IMR-90 (cell line): Measurements from ENCODE around the gene NATD1. TPM values are rescaled to one million over a fixed set of nuclear protein-coding genes. Genes with fewer than 3 reads are reported as not detected.

Experiments used
- ATAC-seq: fragments of 200-7000 bp; cut with Tn5 transposase; 2 replicates; pipeline ENCODE4 v1.9.1; 2020; ENCODE audit warnings: low read depth, mild to moderate bottlenecking, moderate library complexity
- BruUV-seq: library from RNA; stranded (reverse); fragments of 400-500 nt; replicated peaks from 2 replicates; lab custom pipeline; 2021; lab: Mats Ljungman, UMichigan
- CTCF ChIA-PET: fragments of 300-600 bp; formaldehyde crosslinking; extraction: SDS; loops from one replicate; lab custom pipeline; 2021; ENCODE audit warnings: antibody characterized with exemption; lab: Yijun Ruan, JAX
- POLR2A ChIA-PET: fragments of 300-600 bp; sonication (Branson Sonifier 250); formaldehyde crosslinking; loops from one replicate; lab custom pipeline; 2022; ENCODE audit warnings: antibody characterized with exemption; ENCODE audit not compliant: unreplicated experiment; lab: Charles Lee
- DNase-seq: peaks from one replicate; pipeline ENCODE4 v3.0.0; 2013
- H2AFZ ChIP-seq: replicated peaks from 2 replicates; pipeline ENCODE3; 2013; ENCODE audit warnings: low read length, mild to moderate bottlenecking; ENCODE audit not compliant: poor library complexity
- H2AK5ac ChIP-seq: 2 replicates; pipeline ENCODE4 v1.6.1; 2013; ENCODE audit warnings: low read depth, low read length, inconsistent platforms
- H2AK9ac ChIP-seq: replicated peaks from 2 replicates; pipeline ENCODE3; 2013; ENCODE audit warnings: mild to moderate bottlenecking, low read depth, low read length, moderate library complexity; ENCODE audit not compliant: poor library complexity
- H2BK120ac ChIP-seq: 2 replicates; pipeline ENCODE4 v1.6.1; 2013; ENCODE audit warnings: low read depth, low read length, inconsistent platforms
- H2BK15ac ChIP-seq: 3 replicates; pipeline ENCODE4 v1.6.1; 2013; ENCODE audit warnings: low read depth, low read length, inconsistent platforms
- H2BK20ac ChIP-seq: 2 replicates; pipeline ENCODE4 v1.6.1; 2013; ENCODE audit warnings: low read depth, mild to moderate bottlenecking, inconsistent platforms, low read length, moderate library complexity
- H2BK5ac ChIP-seq: 2 replicates; pipeline ENCODE4 v1.6.1; 2013; ENCODE audit warnings: mild to moderate bottlenecking, low read depth, low read length, inconsistent platforms; ENCODE audit not compliant: poor library complexity, severe bottlenecking
- H3K14ac ChIP-seq: replicated peaks from 2 replicates; pipeline ENCODE4 v1.6.1; 2013; ENCODE audit warnings: low read depth, low read length, inconsistent platforms
- H3K18ac ChIP-seq: 2 replicates; pipeline ENCODE4 v1.6.1; 2013; ENCODE audit warnings: low read depth, low read length, control low read depth
- H3K23ac ChIP-seq: 2 replicates; pipeline ENCODE4 v1.6.1; 2013; ENCODE audit warnings: low read depth, low read length, inconsistent platforms
- H3K27ac ChIP-seq: 2 replicates; pipeline ENCODE4 v1.5.1; 2013; ENCODE audit warnings: mild to moderate bottlenecking, control low read depth, low read length; ENCODE audit not compliant: insufficient read depth
- H3K27me3 ChIP-seq: 2 replicates; pipeline ENCODE4 v1.6.1; 2013; ENCODE audit warnings: low read length; ENCODE audit not compliant: control insufficient read depth, insufficient read depth
- H3K36me3 ChIP-seq: 2 replicates; pipeline ENCODE4 v1.6.1; 2013; ENCODE audit warnings: low read length, mixed read lengths; ENCODE audit not compliant: control insufficient read depth, insufficient read depth
- H3K4ac ChIP-seq: 2 replicates; pipeline ENCODE4 v1.6.1; 2013; ENCODE audit warnings: low read depth, low read length, inconsistent platforms
- H3K4me1 ChIP-seq: 2 replicates; pipeline ENCODE4 v1.6.1; 2013; ENCODE audit warnings: low read length, mixed read lengths; ENCODE audit not compliant: control insufficient read depth, insufficient read depth
- H3K4me2 ChIP-seq: 2 replicates; pipeline ENCODE4 v1.6.1; 2013; ENCODE audit warnings: low read depth, mild to moderate bottlenecking, control low read depth, low read length, moderate library complexity
- H3K4me3 ChIP-seq: 2 replicates; pipeline ENCODE4 v1.5.1; 2013; ENCODE audit warnings: low read depth, mild to moderate bottlenecking, control low read depth, low read length, moderate library complexity; ENCODE audit not compliant: insufficient read depth
- H3K56ac ChIP-seq: 2 replicates; pipeline ENCODE4 v1.6.1; 2013; ENCODE audit warnings: low read length, inconsistent platforms; ENCODE audit not compliant: insufficient read depth; ENCODE audit errors: extremely low read depth
- H3K79me1 ChIP-seq, 2 experiments: 2 replicates each; pipeline ENCODE4 v1.6.1; 2013; ENCODE audit warnings: low read length in 2 of 2, inconsistent platforms in 1 of 2, low read depth in 1 of 2
- H3K9ac ChIP-seq: 2 replicates; pipeline ENCODE4 v1.6.1; 2013; ENCODE audit warnings: low read depth, low read length, control low read depth
- H3K9me1 ChIP-seq: 2 replicates; pipeline ENCODE4 v1.6.1; 2013; ENCODE audit warnings: low read length, inconsistent platforms; ENCODE audit not compliant: insufficient read depth
- H3K9me3 ChIP-seq: 2 replicates; pipeline ENCODE4 v1.6.1; 2013; ENCODE audit warnings: low read length; ENCODE audit not compliant: control insufficient read depth, insufficient read depth
- H4K20me1 ChIP-seq: 2 replicates; pipeline ENCODE4 v1.6.1; 2013; ENCODE audit warnings: low read length, inconsistent platforms; ENCODE audit not compliant: insufficient read depth
- H4K5ac ChIP-seq: 2 replicates; pipeline ENCODE4 v1.6.1; 2013; ENCODE audit warnings: mild to moderate bottlenecking, low read depth, low read length, control low read depth
- H4K8ac ChIP-seq, 2 experiments: 2 replicates each; pipeline ENCODE4 v1.6.1; 2013; ENCODE audit warnings: low read depth in 2 of 2, low read length in 2 of 2, control low read depth in 1 of 2, inconsistent platforms in 1 of 2
- H4K91ac ChIP-seq: 2 replicates; pipeline ENCODE4 v1.6.1; 2013; ENCODE audit warnings: low read depth, low read length, inconsistent platforms; ENCODE audit not compliant: insufficient read depth
- CEBPB ChIP-seq: IDR thresholded peaks from 2 replicates; pipeline ENCODE4 v1.6.1; 2012; ENCODE audit warnings: low read depth, low read length, improper control_type of control experiment
- MAFK ChIP-seq: IDR thresholded peaks from 2 replicates; pipeline ENCODE4 v1.6.1; 2012; ENCODE audit warnings: low read depth, low read length, improper control_type of control experiment
- POLR2A ChIP-seq: IDR thresholded peaks from 2 replicates; pipeline ENCODE4 v1.6.1; 2012; ENCODE audit warnings: mild to moderate bottlenecking, low read depth, low read length
- RFX5 ChIP-seq: IDR thresholded peaks from 2 replicates; pipeline ENCODE4 v1.8.0; 2012; ENCODE audit warnings: low read depth, mild to moderate bottlenecking, low read length, moderate library complexity
- SMC3 ChIP-seq: fragments of 150-350 bp; IDR thresholded peaks from 2 replicates; pipeline ENCODE4 v1.6.1; 2016; ENCODE audit warnings: low read depth, mild to moderate bottlenecking, antibody characterized with exemption, low read length, moderate library complexity
- WGBS, 2 experiments: methylation state at CpG; one replicate each; pipeline versions ENCODE4 v1.1.5 to v1.1.7; 2013; ENCODE audit warnings: missing lambda C conversion rate in 2 of 2; ENCODE audit not compliant: insufficient read length in 1 of 2; ENCODE audit errors: extremely low coverage in 2 of 2; 5-methylcytosine and 5-hydroxymethylcytosine counted together
- dilution Hi-C: fragments of 300-500 bp; cut with HindIII; formaldehyde crosslinking; loops from one replicate; pipeline ENCODE4 v1.14.3; 2018; ENCODE audit warnings: low sequenced_read_pairs; ENCODE audit not compliant: unreplicated experiment
- in situ Hi-C: fragments of 300-500 bp; cut with MboI; formaldehyde crosslinking; loops from 3 replicates; pipeline ENCODE4 v1.14.3; 2019; ENCODE audit warnings: low sequenced_read_pairs, inconsistent platforms, mixed read lengths
- intact Hi-C: fragments of 100-400 bp; cut with micrococcal nuclease; formaldehyde crosslinking; loops from 2 replicates; pipeline ENCODE4 v1.10.0; 2022
- polyA plus RNA-seq, 3 experiments: library from polyadenylated mRNA; depleted of rRNA; stranded (reverse); fragments of >200 nt; gene quantifications; 2 replicates each; pipeline ENCODE4 v1.2.3, GENCODE V29; 2012; ENCODE audit warnings: low replicate concordance in 1 of 3
- total RNA-seq: library from RNA; depleted of rRNA; stranded (reverse); fragments of >200 nt; gene quantifications from 2 replicates; pipeline ENCODE4 v1.2.3, GENCODE V29; 2012
- TF ChIP-seq, protein P1 (sequence below): fragments of 150-350 bp; IDR thresholded peaks from 2 replicates; pipeline ENCODE4 v1.6.1; 2016; ENCODE audit warnings: low read depth, mild to moderate bottlenecking, low read length, moderate library complexity, borderline replicate concordance

The NATD1 gene
- total and polyA plus RNA-seq, 2 of the 4 experiments (the other 2 are of a cell fraction) = 0.90 to 4.3 TPM

DNA sequence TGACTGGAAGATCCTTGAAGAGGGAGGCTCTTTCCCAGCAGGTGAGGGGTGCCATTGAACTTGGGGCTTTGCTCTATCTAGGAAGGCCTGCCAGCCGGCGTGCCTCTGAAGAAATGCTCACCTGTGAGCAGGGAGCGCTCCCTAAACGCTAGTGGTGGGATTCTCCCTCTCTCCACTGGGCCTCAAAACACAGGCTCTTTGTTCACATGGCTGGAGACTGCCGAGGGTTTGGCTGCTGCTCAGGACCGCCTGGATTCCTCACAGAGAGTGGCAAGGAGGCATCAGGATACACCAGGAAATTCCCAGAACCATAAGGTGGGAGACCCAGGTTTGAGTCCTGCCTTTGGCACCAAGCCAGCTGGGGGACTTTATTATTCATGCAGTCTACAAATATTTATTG is 21.7 kb downstream of the NATD1 start:
- Histone ChIP-seq H4K5ac (no peak overlapping the region), H2BK15ac (no peak overlapping the region), H3K36me3 (no peaks in the 10 kb centered on the region), H4K20me1 (no peaks in the 10 kb centered on the region), H3K4me3 (no peak overlapping the region), H4K91ac (no peak overlapping the region), H3K79me1 (no peaks in the 10 kb centered on the region; a peak in 1 of 4 replicates), H2BK20ac (no peak overlapping the region), H3K4me1 (no peaks in the 10 kb centered on the region), H2BK120ac (no peak overlapping the region), H3K9me1 (peaks cover 4% of the 10 kb centered on the region; the same call in 1 of the 2 replicates), H2AK5ac (no peak overlapping the region), H3K9me3 (peaks cover 3% of the 10 kb centered on the region; the same call in 1 of the 2 replicates), H3K27me3 (no peaks in the 10 kb centered on the region), H2AFZ (no peak overlapping the region), H3K9ac (no peak overlapping the region), H2AK9ac (peak overlapping the region; percentile 50), H4K8ac (no peak overlapping the region), H3K18ac (no peak overlapping the region), H3K4ac (no peak overlapping the region), H3K4me2 (no peak overlapping the region), H3K27ac (no peak overlapping the region), H3K56ac (no peak overlapping the region), H3K23ac (no peak overlapping the region), H3K14ac (no peak overlapping the region), H2BK5ac (no peak overlapping the region)
- WGBS, 2 experiments = no CpG with 5 or more reads among the region's 6 CpGs
- TF ChIP-seq MAFK (no peak), CEBPB (no peak), SMC3 (no peak), POLR2A (no peak), RFX5 (no peak)
- TF ChIP-seq, protein P1, sequence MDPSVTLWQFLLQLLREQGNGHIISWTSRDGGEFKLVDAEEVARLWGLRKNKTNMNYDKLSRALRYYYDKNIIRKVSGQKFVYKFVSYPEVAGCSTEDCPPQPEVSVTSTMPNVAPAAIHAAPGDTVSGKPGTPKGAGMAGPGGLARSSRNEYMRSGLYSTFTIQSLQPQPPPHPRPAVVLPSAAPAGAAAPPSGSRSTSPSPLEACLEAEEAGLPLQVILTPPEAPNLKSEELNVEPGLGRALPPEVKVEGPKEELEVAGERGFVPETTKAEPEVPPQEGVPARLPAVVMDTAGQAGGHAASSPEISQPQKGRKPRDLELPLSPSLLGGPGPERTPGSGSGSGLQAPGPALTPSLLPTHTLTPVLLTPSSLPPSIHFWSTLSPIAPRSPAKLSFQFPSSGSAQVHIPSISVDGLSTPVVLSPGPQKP = no peak
- ATAC-seq (no peak), DNase-seq (no peak)
- ChIA-PET POLR2A (no interaction called here), CTCF (no interaction called here)
- no TSS peak for BruUV-seq
- dilution Hi-C loops (no loop called here), in situ Hi-C loops (no loop called here), intact Hi-C loops (no loop called here)
